ENCODE measurements around the gene NEK1.

DNA sequence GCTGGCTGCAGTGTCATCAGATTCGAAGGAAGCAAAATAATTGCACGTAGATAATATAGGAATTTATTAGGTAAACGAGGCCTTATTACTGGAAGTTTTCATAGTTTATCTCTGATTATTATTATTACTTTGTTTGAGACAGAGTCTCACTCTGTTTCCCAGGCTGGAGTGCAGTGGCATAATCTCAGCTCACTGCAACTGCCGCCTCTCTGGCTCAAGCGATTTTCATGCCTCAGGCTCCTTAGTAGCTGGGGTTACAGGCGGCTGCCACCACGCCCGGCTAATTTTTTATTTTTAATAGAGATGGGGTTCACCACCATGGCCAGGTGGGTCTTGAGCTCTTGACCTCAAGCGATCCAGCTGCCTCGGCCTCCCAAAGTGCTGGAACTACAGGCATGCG lies 20.5 kb upstream of the NEK1 start:
- TF ChIP-seq, protein P1, sequence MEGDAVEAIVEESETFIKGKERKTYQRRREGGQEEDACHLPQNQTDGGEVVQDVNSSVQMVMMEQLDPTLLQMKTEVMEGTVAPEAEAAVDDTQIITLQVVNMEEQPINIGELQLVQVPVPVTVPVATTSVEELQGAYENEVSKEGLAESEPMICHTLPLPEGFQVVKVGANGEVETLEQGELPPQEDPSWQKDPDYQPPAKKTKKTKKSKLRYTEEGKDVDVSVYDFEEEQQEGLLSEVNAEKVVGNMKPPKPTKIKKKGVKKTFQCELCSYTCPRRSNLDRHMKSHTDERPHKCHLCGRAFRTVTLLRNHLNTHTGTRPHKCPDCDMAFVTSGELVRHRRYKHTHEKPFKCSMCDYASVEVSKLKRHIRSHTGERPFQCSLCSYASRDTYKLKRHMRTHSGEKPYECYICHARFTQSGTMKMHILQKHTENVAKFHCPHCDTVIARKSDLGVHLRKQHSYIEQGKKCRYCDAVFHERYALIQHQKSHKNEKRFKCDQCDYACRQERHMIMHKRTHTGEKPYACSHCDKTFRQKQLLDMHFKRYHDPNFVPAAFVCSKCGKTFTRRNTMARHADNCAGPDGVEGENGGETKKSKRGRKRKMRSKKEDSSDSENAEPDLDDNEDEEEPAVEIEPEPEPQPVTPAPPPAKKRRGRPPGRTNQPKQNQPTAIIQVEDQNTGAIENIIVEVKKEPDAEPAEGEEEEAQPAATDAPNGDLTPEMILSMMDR (conservative IDR thresholded peaks at IDR 0.05), result no peak
- no peak for TF ChIP-seq EZH2 (IDR thresholded peaks at IDR 0.05; ENCODE audit: low read depth)

Data from PC-9 (cell line).